ENCODE data around the gene PPP1R12C. TPM values are rescaled to one million over a fixed set of nuclear protein-coding genes. Genes with fewer than 3 reads are reported as not detected.
"Not testable (repeated sequence)": the region's sequence is repeated elsewhere in the genome, so short reads cannot be mapped to it uniquely, and the experiment has no call there.

PPP1R12C gene
- polyA plus RNA-seq (ENCODE audit: insufficient read depth in 1 of 5, insufficient read length in 5 of 5, low replicate concordance in 1 of 5): 10 to 100 TPM; 45.4 to 88.7 (median 69.3) TPM
- long read RNA-seq, donor 1, partial matches to known transcripts: 11 of 14 reads
- long read RNA-seq, donor 1, other reads (novel, unspliced or antisense): 0 of 14 reads
- long read RNA-seq, donor 2, full-length matches to known transcripts: 3 of 3 reads
- long read RNA-seq, donor 2, partial matches to known transcripts: 0 of 3 reads
- long read RNA-seq, donor 2, other reads (novel, unspliced or antisense): 0 of 3 reads
- long read RNA-seq, donor 3: 0 reads
- long read RNA-seq, donor 4, full-length matches to known transcripts: 2 of 2 reads
- long read RNA-seq, donor 4, partial matches to known transcripts: 0 of 2 reads
- long read RNA-seq, donor 4, other reads (novel, unspliced or antisense): 0 of 2 reads
- long read RNA-seq, donor 5, partial matches to known transcripts: 0 of 2 reads
- long read RNA-seq, donor 5, other reads (novel, unspliced or antisense): 0 of 2 reads
- long read RNA-seq, donor 6, partial matches to known transcripts: 0 of 2 reads
- long read RNA-seq, donor 6, other reads (novel, unspliced or antisense): 0 of 2 reads
- long read RNA-seq, donor 7, full-length matches to known transcripts: 2 of 2 reads
- long read RNA-seq, donor 7, partial matches to known transcripts: 0 of 2 reads
- long read RNA-seq, donor 7, other reads (novel, unspliced or antisense): 0 of 2 reads
- long read RNA-seq, donor 8: 0 reads

DNA sequence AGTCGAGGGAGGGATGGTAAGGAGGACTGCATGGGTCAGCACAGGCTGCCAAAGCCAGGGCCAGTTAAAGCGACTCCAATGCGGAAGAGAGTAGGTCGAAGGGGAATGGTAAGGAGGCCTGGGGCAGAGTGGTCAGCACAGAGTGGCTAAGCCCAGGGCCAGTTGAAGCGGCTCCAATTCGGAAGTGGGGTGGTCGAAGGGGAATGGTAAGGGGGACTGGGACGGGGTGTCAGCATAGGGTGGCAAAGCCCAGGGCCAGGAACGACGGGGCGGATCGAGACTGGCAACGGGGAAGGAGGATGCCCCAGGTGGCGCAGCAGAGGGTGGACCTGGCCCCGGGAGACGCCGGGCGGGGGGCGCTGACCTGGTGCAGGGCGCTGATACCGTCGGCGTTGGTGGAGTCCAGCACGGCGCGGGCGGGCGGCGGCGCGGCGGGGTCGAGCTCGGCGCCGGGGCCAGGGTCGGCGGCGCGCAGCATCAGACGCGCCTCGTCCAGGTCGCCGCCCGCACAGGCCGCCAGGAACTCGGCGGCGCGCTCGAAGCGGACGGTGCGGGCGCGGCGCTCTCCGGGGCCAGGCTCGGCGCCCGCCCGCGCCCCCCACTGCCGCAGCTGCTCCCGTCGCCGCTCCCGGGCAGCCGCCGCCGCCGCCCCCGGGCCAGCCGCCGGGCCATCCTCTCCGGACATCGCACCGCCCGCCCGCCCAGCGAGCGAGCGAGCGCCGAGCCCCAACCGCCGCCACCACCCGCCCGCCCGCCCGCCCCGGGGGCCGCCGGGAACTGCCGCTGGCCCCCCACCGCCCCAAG, at the start of gene PPP1R12C:
PPP1R12C (minus strand) TSS at position 779 of the 804 bp plus-strand sequence; CDS start at position 685, 94 bp downstream.
- peak in 1 of 2 donors; percentile 12 for DNase-seq

- peak; percentile 78 to 82 for DNase-seq
Observed at GRCh38 chr19:55166530-55167268, 49.3 kb upstream of the PPP1R12C start, which contains the start of gene DNAAF3. Gene DNAAF3 (minus strand): TSS chr19:55166613. CDS start chr19:55166413, 200 bp downstream.

DNA sequence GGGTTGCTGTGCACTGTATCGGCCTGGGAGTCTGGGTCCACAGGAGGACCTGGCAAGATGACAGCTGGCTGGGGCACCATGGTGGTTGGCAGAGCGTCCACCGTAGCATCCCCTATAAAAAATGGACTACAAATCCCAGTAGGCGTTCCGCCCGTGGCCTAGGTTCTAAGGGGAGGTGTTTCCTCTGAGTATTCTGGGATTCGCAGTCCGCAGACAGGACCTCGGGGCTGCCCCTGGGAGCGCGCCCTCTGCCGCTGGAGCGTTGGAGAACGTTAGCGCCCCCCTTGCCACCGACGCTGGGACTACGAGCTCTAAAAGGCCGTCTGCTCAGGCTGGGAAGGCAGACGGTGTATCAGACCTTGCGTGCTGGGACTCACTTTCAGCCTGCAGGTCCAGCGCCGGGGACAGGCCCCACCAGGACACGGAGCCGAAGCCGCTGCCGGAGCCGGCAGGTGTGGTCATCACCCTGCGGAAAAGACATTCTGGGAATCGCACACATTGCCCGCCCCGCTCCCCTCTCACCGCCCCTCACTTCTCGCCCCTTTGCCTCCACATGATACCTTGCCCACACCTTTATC, 48.6 kb upstream of the PPP1R12C start:
- DNase-seq: peak in 1 of 2 donors; percentile 45

- DNase-seq: no peak
Observed at GRCh38 chr19:55161571-55162322, 44.3 kb upstream of the PPP1R12C start.

DNA sequence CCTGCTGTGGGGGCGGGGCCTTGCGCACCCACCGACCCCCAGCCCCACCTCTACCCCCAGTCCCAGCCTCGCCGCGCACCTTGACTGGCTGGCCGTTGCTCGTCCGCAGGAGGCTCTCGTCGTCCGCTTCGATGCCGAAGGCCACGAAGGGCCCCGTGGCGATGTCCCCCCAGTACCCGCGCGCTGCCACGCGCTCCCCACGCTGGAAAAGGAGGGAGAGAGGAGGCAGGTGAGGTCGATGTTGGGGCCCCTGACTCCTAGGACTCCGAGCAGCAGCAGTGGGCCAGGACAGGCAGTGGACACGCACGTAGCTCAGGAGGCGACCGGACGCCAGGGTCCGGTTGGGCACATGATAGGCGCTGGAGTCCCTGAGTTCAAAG, 43.5 kb upstream of the PPP1R12C start:
- DNase-seq: no peak

- DNase-seq: peak; percentile 38 to 43
Observed at GRCh38 chr19:55160128-55160985, 42.9 kb upstream of the PPP1R12C start.

GRCh38 chr19:55158848-55159749, 41.7 kb upstream of the PPP1R12C start:
- DNase-seq: no peak

DNA sequence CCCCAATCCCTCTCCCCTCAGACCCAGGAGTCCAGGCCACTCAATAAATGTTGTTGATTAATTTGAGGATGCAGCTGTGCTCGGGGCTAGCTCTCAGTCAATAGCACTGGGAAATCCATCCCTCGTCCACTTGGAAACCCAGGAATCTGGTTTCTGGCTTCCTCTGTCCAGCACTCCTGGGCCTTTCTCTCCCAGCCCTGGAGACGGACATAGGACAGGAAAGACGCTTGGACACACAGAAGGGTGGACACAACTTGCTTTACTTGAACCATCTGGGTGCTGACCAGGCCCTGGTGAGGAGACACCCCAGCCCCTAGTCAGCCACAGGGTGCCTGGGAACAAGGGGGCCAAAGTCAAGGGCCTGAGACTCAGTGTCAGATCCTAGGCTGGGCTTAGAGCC, 41.0 kb upstream of the PPP1R12C start:
- no peak for DNase-seq

DNA sequence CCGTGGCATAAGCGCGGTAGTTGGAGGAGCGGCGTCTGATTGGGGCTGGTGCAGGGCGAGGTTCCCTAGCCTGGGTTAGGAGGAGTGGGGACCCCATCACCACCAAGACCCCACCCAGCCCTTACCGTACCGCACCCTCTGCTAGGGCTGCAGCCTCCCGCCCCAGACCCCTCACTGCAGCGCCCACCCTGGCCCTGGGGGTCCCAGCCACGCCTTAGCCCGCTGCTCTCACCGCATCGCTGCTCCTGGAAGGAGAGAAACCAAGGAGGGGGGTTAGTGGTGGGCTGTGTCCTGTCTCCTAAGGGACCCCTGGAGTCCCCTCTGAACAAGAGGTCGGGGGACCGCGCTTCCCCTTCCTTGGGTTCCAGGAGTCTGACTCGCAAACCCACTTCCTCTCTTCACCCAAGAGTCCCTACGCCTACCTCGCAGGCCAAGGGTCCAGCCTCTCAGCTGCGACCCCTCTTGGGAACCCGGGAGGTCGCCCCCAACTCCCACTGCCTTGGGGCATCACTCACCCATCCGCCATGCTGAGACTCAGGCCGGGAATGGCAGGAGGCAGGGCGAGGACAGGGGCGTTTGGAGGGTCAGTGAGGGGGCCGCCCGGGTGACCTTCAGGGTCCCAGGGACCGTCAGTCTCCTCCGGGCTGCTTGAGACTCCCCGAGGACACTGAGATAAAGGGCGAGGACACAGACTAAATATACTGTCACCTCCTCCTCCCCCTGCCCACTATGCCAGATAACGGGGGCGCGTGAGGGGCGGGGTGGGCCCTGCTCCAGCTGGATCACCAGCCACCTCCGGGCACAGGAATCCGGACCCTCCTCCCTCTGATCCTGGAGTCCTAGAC, 39.8 kb upstream of the PPP1R12C start, which contains the start of gene TNNI3:
TNNI3 (minus strand) TSS at position 669 of the 845 bp plus-strand sequence; CDS start at position 526, 143 bp downstream.
- DNase-seq: no peak

DNA sequence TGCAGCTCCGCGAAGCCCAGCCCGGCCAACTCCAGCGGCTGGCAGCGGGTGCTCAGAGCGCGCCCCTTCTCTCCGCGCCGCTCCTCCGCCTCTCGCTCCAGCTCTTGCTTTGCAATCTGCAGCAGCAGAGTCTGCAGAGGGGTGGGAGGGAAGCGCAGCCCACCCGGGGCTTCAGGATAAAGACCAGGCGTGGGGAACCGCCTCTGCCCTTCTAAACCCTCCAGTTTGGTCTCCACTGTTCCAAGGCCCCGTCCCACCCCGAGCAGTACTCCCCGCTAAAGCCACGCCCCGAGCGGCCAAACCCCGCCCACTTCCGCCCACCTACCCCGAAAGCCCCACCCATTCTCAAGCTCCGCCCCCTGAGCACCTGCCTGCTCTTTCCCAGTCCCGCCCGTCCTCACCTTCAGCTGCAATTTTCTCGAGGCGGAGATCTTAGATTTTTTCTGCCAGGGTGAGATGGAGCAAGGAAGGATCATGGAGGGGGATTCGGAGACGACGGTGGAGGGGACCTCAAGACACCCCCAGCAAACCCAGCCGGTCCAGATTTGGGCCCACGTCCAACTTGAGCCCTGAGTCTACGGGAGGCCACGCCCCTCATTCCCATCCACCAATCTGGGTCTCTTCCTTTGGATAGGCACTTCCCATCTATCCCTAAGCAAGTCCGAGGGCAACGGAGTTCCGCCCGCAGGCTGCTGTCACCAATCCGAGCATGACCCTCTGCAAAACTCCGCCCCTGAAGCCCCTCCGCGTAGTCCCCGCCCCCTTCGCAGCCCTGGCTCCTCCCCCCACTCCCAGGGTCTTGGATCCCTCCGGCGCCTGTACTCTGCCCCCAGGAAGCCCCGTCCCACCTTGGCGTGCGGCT, 39.0 kb upstream of the PPP1R12C start:
- no peak for DNase-seq

DNA sequence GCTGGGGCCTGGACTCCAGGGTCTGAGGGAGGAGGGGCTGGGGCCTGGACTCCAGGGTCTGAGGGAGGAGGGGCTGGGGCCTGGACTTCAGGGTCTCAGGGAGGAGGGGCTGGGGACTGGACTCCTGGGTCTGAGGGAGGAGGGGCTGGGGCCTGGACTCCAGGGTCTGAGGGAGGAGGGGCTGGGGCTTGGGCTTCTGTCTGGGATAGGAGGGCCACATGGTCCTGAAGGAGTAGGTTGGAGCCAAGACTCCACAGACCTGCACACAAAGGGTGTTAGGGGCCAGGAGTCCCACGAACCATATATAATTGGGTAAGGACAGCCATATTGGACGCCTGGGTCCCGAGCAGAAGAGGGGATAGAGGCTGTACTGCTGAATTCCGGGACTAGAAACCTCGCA, 38.3 kb upstream of the PPP1R12C start:
- DNase-seq: not testable (repeated sequence)

DNA sequence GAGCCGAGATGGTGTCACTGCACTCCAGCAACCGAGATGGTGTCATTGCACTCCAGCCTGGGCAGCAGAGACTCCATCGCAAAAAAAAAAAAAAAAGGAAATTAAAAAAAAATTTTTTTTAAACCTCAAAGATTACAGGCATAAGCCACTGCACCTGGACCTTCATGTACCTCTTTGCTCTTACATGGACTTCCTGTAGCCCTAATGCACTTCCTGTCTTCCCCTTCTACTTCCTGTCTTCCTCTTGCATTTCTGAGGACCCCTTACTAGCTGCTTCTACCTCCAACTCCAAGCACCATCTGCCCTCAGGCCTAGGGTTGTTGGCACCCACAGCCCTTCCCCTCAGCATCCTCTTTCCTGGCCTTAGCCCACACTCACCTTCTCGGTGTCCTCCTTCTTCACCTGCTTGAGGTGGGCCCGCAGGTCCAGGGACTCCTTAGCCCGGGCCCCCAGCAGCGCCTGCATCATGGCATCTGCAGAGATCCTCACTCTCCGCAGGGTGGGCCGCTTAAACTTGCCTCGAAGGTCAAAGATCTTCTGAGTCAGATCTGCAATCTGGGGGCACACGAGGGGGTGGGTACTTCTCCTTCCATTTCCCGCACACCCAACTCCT, 36.3 kb upstream of the PPP1R12C start:
- DNase-seq: no peak

DNA sequence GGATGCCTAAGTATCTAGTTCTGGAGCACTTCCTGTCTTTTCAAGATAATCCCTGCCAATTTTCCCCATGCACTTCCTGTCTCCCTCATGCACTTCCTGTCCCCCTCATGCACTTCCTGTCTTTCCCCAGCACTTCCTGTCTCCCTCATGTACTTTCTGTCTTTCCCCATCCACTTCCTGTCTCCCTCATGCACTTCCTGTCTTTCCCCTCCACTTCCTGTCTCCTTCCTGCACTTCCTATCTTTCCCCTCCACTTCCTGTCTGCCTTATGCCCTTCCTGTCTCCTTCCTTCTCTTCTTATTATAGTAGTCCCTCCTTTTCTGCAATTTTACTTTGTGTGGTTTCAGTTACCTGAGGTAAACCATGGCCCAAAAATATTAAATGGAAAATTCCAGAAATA, 34.6 kb upstream of the PPP1R12C start:
- no peak for DNase-seq

GRCh38 chr19:55149078-55150003, 31.9 kb upstream of the PPP1R12C start, which contains the start of gene TNNT1:
Gene TNNT1 (minus strand): TSS chr19:55149206. CDS start chr19:55147157, 2,049 bp downstream.
- DNase-seq: no peak

Data from right lung (tissue), 10 donors.